Parathyroid adenoma (tissue), 2 donors: ENCODE measurements around the gene TXN.
A peak's percentile ranks its signal among the peaks of the same experiment; 100 is the strongest.

ENCODE experiments used
- H2AFZ ChIP-seq: fragments of 300-600 bp; sonication (generic); one replicate; pipeline ENCODE4 v1.7.0; 2017; ENCODE audit warnings: antibody characterized with exemption, mild to moderate bottlenecking
- H3K27ac ChIP-seq: fragments of 300-600 bp; sonication (generic); one replicate; pipeline ENCODE4 v1.7.0; 2017
- H3K27me3 ChIP-seq: fragments of 300-600 bp; sonication (generic); one replicate; pipeline ENCODE4 v1.7.0; 2017; ENCODE audit warnings: low read length; ENCODE audit not compliant: control insufficient read depth, insufficient read depth
- H3K36me3 ChIP-seq: fragments of 300-600 bp; sonication (generic); one replicate; pipeline ENCODE4 v1.7.0; 2017; ENCODE audit warnings: low read length; ENCODE audit not compliant: control insufficient read depth, insufficient read depth
- H3K4me1 ChIP-seq: fragments of 300-600 bp; sonication (generic); one replicate; pipeline ENCODE4 v1.7.0; 2017; ENCODE audit warnings: control low read depth
- H3K4me2 ChIP-seq: fragments of 300-600 bp; sonication (generic); one replicate; pipeline ENCODE4 v1.7.0; 2017; ENCODE audit warnings: low read length
- H3K4me3 ChIP-seq: fragments of 300-600 bp; sonication (generic); one replicate; pipeline ENCODE4 v1.7.0; 2017; ENCODE audit warnings: low read depth, low read length
- H3K79me2 ChIP-seq: fragments of 300-600 bp; sonication (generic); one replicate; pipeline ENCODE4 v1.7.0; 2017; ENCODE audit warnings: control low read depth
- H3K9ac ChIP-seq: fragments of 300-600 bp; sonication (generic); one replicate; pipeline ENCODE4 v1.7.0; 2017; ENCODE audit warnings: mild to moderate bottlenecking
- H3K9me3 ChIP-seq: fragments of 300-600 bp; sonication (generic); one replicate; pipeline ENCODE4 v1.7.0; 2017; ENCODE audit warnings: low read length; ENCODE audit not compliant: control insufficient read depth
- TF ChIP-seq, protein P1 (sequence below): fragments of 300-600 bp; sonication (generic); IDR thresholded peaks from one replicate; pipeline ENCODE4 v1.7.0; 2017; ENCODE audit warnings: antibody characterized with exemption, mild to moderate bottlenecking
- donor health status: primary hyperparathyroidism.

The TXN gene

GRCh38 chr9:110256380-110257096 is at the start of gene TXN:
TSS of gene TXN (minus strand) at chr9:110256507. CDS start at chr9:110256435, 72 bp downstream.
- peaks cover 3% of the 10 kb centered on the region for H3K4me1 ChIP-seq
- H3K4me2 ChIP-seq: peak within 1 kb of the TSS; percentile 72
- H3K36me3 ChIP-seq: no peaks in the 10 kb centered on the region
- peak within 1 kb of the TSS; percentile 79 for H3K4me3 ChIP-seq
- H3K27me3 ChIP-seq: no peaks in the 10 kb centered on the region
- H3K79me2 ChIP-seq: no peaks in the 10 kb centered on the region
- TF ChIP-seq, protein P1, sequence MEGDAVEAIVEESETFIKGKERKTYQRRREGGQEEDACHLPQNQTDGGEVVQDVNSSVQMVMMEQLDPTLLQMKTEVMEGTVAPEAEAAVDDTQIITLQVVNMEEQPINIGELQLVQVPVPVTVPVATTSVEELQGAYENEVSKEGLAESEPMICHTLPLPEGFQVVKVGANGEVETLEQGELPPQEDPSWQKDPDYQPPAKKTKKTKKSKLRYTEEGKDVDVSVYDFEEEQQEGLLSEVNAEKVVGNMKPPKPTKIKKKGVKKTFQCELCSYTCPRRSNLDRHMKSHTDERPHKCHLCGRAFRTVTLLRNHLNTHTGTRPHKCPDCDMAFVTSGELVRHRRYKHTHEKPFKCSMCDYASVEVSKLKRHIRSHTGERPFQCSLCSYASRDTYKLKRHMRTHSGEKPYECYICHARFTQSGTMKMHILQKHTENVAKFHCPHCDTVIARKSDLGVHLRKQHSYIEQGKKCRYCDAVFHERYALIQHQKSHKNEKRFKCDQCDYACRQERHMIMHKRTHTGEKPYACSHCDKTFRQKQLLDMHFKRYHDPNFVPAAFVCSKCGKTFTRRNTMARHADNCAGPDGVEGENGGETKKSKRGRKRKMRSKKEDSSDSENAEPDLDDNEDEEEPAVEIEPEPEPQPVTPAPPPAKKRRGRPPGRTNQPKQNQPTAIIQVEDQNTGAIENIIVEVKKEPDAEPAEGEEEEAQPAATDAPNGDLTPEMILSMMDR: no peak
- H2AFZ ChIP-seq: peak within 1 kb of the TSS; percentile 86
- H3K9ac ChIP-seq: peak within 1 kb of the TSS; percentile 35
- no peaks in the 10 kb centered on the region for H3K9me3 ChIP-seq
- peak within 1 kb of the TSS; percentile 62 for H3K27ac ChIP-seq

DNA sequence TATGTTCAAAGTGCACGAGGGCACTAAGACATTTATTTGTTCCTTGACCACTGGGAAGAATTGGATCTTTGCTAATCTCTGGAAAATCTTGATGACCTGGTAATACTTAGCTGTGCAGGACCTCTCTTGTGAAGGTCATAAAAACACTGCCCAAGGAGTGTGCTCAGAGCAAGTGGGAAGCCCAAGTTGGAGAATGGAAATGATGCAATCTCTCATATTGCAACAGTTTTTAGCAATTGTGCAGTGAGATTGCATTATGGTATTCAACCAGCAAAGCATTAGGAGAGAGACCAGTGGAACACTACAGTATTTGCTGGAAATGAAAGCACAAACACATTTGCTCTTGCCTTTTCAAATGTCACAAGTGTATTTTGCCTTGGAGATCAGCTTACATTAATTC is 46.8 kb upstream of the TXN start:
- H3K27ac ChIP-seq: no peak overlapping the region
- no peaks in the 10 kb centered on the region for H3K36me3 ChIP-seq
- H3K79me2 ChIP-seq: no peaks in the 10 kb centered on the region
- H3K9ac ChIP-seq: no peak overlapping the region
- H2AFZ ChIP-seq: no peak overlapping the region
- no peaks in the 10 kb centered on the region for H3K4me1 ChIP-seq
- no peak overlapping the region for H3K4me3 ChIP-seq
- TF ChIP-seq, protein P1: no peak
- no peaks in the 10 kb centered on the region for H3K9me3 ChIP-seq
- no peak overlapping the region for H3K4me2 ChIP-seq
- no peaks in the 10 kb centered on the region for H3K27me3 ChIP-seq

- Histone ChIP-seq H3K4me3 (no peak overlapping the region), H3K27ac (no peak overlapping the region), H3K4me2 (no peak overlapping the region), H3K79me2 (no peaks in the 10 kb centered on the region), H3K36me3 (no peaks in the 10 kb centered on the region), H3K27me3 (no peaks in the 10 kb centered on the region), H3K4me1 (no peaks in the 10 kb centered on the region), H3K9ac (no peak overlapping the region), H3K9me3 (no peaks in the 10 kb centered on the region), H2AFZ (no peak overlapping the region)
- TF ChIP-seq, protein P1: no peak
Measured at GRCh38 chr9:110298043-110298605, 41.8 kb upstream of the TXN start.

DNA sequence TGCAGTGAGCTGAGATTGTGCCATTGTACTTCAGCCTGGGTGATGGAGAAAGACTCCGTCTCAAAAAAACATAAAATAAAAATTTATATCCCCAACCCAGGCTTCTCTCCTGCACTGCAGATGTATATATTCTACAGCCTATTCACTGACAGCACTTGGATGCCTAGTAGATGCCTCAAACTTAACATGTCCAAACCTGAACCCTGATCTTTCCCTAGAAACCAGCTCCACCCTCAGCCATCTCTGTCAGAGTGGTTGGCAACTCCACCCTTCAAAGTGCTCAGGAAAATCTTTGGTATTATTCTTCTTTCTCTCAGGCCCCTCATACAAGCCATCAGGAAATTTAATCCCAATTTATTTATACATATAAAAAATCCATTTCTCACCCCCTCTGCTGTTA is 36.9 kb upstream of the TXN start:
- Histone ChIP-seq H3K27me3 (no peaks in the 10 kb centered on the region), H2AFZ (no peak overlapping the region), H3K36me3 (no peaks in the 10 kb centered on the region), H3K4me2 (no peak overlapping the region), H3K9ac (no peak overlapping the region), H3K9me3 (no peaks in the 10 kb centered on the region), H3K79me2 (no peaks in the 10 kb centered on the region), H3K27ac (no peak overlapping the region), H3K4me3 (no peak overlapping the region), H3K4me1 (no peaks in the 10 kb centered on the region)
- TF ChIP-seq, protein P1: no peak
